A549 (cell line): ENCODE results near the gene CLDN14. TPM values are rescaled to one million over a fixed set of nuclear protein-coding genes. Genes with fewer than 3 reads are reported as not detected.

ENCODE experiments used
- ATAC-seq, 2 experiments: fragments of 200-7000 bp in 1 of 2; fragments of >200 bp in 1 of 2; cut with Nextera tagmentation in 1 of 2; cut with Tn5 transposase in 1 of 2; 3 replicates each; pipeline versions ENCODE4 v1.8.0 to v1.9.1; 2018 to 2020; ENCODE audit warnings: mild to moderate bottlenecking in 1 of 2, moderate library complexity in 1 of 2
- CTCF ChIA-PET: fragments of 300-600 bp; sonication (Branson Sonifier 250); formaldehyde crosslinking; extraction: SDS; loops from one replicate; lab custom pipeline; 2021; ENCODE audit warnings: antibody characterized with exemption, inconsistent platforms; lab: Yijun Ruan, JAX
- POLR2A ChIA-PET: fragments of 350-600 bp; formaldehyde crosslinking; extraction: SDS; loops from one replicate; lab custom pipeline; 2021; ENCODE audit warnings: antibody characterized with exemption, inconsistent platforms; lab: Yijun Ruan, JAX
- DNase-seq, 2 experiments: peaks; one replicate each; pipeline versions ENCODE4 v3.0.0 to v3.0.0-alpha.2; 2011 to 2016; ENCODE audit warnings: low read depth in 1 of 2, low spot score in 1 of 2
- FAIRE-seq: peaks from 2 replicates; lab custom pipeline; 2011; peaks lifted over from hg19 to GRCh38; lab: Jason Lieb, UNC
- H3K27ac ChIP-seq, 2 experiments: fragments of >200 bp; sonication (Bioruptor Twin); formaldehyde crosslinking; 3 replicates each; pipeline ENCODE4 v1.5.1; 2016 to 2017
- H3K4me1 ChIP-seq: fragments of >200 bp; sonication (Bioruptor Twin); formaldehyde crosslinking; 3 replicates; pipeline ENCODE4 v1.6.1; 2016
- H3K4me2 ChIP-seq: fragments of >200 bp; sonication (Bioruptor Twin); formaldehyde crosslinking; 3 replicates; pipeline ENCODE4 v1.6.1; 2016
- H3K4me3 ChIP-seq: fragments of >200 bp; sonication (Bioruptor Twin); formaldehyde crosslinking; 3 replicates; pipeline ENCODE4 v1.5.1; 2016
- H3K9me3 ChIP-seq: fragments of >200 bp; sonication (Bioruptor Twin); formaldehyde crosslinking; 3 replicates; pipeline ENCODE4 v1.6.1; 2016
- BHLHE40 ChIP-seq: IDR thresholded peaks from 2 replicates; pipeline ENCODE4 v1.6.1; 2012; ENCODE audit warnings: low read depth, low read length, inconsistent platforms
- CEBPB ChIP-seq, 2 experiments: fragments of >200 bp in 1 of 2; sonication (Bioruptor Twin) in 1 of 2; formaldehyde crosslinking in 1 of 2; IDR thresholded peaks; 2 replicates each; pipeline ENCODE4 v1.6.1; 2012 to 2016
- CHD2 ChIP-seq: fragments of 150-350 bp; IDR thresholded peaks from 2 replicates; pipeline ENCODE4 v1.6.1; 2014; ENCODE audit warnings: low read length; ENCODE audit not compliant: partially characterized antibody
- CHD4 ChIP-seq: fragments of 200-600 bp; sonication (generic); IDR thresholded peaks from 2 replicates; pipeline ENCODE4 v1.6.1; 2016; ENCODE audit warnings: antibody characterized with exemption, mild to moderate bottlenecking, borderline replicate concordance
- ELK1 ChIP-seq: fragments of 150-350 bp; IDR thresholded peaks from 2 replicates; pipeline ENCODE4 v1.6.1; 2014; ENCODE audit warnings: low read depth, mild to moderate bottlenecking, low read length
- FOXS1 ChIP-seq: fragments of 250-450 bp; sonication (Bioruptor Pico); IDR thresholded peaks from 2 replicates; pipeline ENCODE4 v1.5.0; 2020; ENCODE audit warnings: mild to moderate bottlenecking, moderate library complexity
- GATA3 ChIP-seq: IDR thresholded peaks from 2 replicates; pipeline ENCODE4 v1.6.1; 2012; ENCODE audit warnings: borderline replicate concordance
- HDAC2 ChIP-seq: fragments of 200-600 bp; sonication (generic); IDR thresholded peaks from 2 replicates; pipeline ENCODE4 v1.6.1; 2016
- HEYL ChIP-seq: fragments of 250-450 bp; sonication (Bioruptor Pico); IDR thresholded peaks from 2 replicates; pipeline ENCODE4 v1.8.0; 2021; ENCODE audit warnings: mild to moderate bottlenecking, moderate library complexity
- HOXB5 ChIP-seq: fragments of 250-450 bp; sonication (Bioruptor Pico); IDR thresholded peaks from 2 replicates; pipeline ENCODE4 v1.5.0; 2020; ENCODE audit warnings: mild to moderate bottlenecking, moderate library complexity
- JUN ChIP-seq, 2 experiments: fragments of >200 bp; sonication (Bioruptor Twin); formaldehyde crosslinking; IDR thresholded peaks; 2 replicates in 1 of 2; 3 replicates in 1 of 2; pipeline ENCODE4 v1.6.1; 2016 to 2017
- JUNB ChIP-seq: fragments of >200 bp; sonication (Bioruptor Twin); formaldehyde crosslinking; IDR thresholded peaks from 2 replicates; pipeline ENCODE4 v1.6.1; 2016
- KDM1A ChIP-seq: fragments of 200-600 bp; sonication (generic); IDR thresholded peaks from 2 replicates; pipeline ENCODE4 v1.6.1; 2016; ENCODE audit warnings: low read depth, mild to moderate bottlenecking
- MAFK ChIP-seq: fragments of 450-650 bp; IDR thresholded peaks from 2 replicates; pipeline ENCODE4 v1.6.1; 2014; ENCODE audit not compliant: partially characterized antibody
- MAZ ChIP-seq: fragments of 150-350 bp; IDR thresholded peaks from 2 replicates; pipeline ENCODE4 v1.6.1; 2014; ENCODE audit warnings: antibody characterized with exemption, low read depth, low read length, borderline replicate concordance
- NR3C1 ChIP-seq: fragments of >200 bp; sonication (Bioruptor Twin); formaldehyde crosslinking; IDR thresholded peaks from 3 replicates; pipeline ENCODE4 v1.6.1; 2017
- POLR2A ChIP-seq: IDR thresholded peaks from 2 replicates; pipeline ENCODE4 v1.6.1; 2012; ENCODE audit warnings: mild to moderate bottlenecking, low read length
- POLR2AphosphoS2 ChIP-seq: conservative IDR thresholded peaks from 2 replicates; pipeline ENCODE4 v1.6.1; 2012; ENCODE audit warnings: low read length, improper control_type of control experiment, inconsistent platforms
- RAD21 ChIP-seq, 2 experiments: fragments of >200 bp in 1 of 2; sonication (Bioruptor Twin) in 1 of 2; formaldehyde crosslinking in 1 of 2; IDR thresholded peaks in 1 of 2; conservative IDR thresholded peaks in 1 of 2; 2 replicates in 1 of 2; 3 replicates in 1 of 2; pipeline ENCODE4 v1.6.1; 2012 to 2018; ENCODE audit warnings: inconsistent platforms in 1 of 2
- RARB ChIP-seq: fragments of 250-450 bp; sonication (Bioruptor Pico); IDR thresholded peaks from 2 replicates; pipeline ENCODE4 v1.8.0; 2021; ENCODE audit warnings: mild to moderate bottlenecking, moderate library complexity
- RFX5 ChIP-seq: fragments of 450-650 bp; IDR thresholded peaks from 2 replicates; pipeline ENCODE4 v1.7.1; 2014; ENCODE audit warnings: antibody characterized with exemption, mild to moderate bottlenecking, moderate library complexity
- RNF2 ChIP-seq: fragments of 200-600 bp; sonication (generic); IDR thresholded peaks from 2 replicates; pipeline ENCODE4 v1.6.1; 2016; ENCODE audit warnings: low read depth, mild to moderate bottlenecking, antibody characterized with exemption, moderate library complexity, borderline replicate concordance
- TFCP2L1 ChIP-seq: fragments of 250-450 bp; sonication (Bioruptor Pico); IDR thresholded peaks from 2 replicates; pipeline ENCODE4 v1.5.0; 2021; ENCODE audit warnings: mild to moderate bottlenecking
- TP53 ChIP-seq: fragments of 250-450 bp; sonication (Bioruptor Pico); IDR thresholded peaks from 2 replicates; pipeline ENCODE4 v1.5.0; 2021; ENCODE audit warnings: mild to moderate bottlenecking, moderate library complexity
- ZFP36 ChIP-seq: fragments of 450-650 bp; IDR thresholded peaks from 2 replicates; pipeline ENCODE4 v1.6.1; 2014; ENCODE audit warnings: borderline replicate concordance; ENCODE audit not compliant: partially characterized antibody
- ZNF302 ChIP-seq: fragments of 250-450 bp; sonication (Bioruptor Pico); IDR thresholded peaks from 2 replicates; pipeline ENCODE4 v1.9.0; 2021; ENCODE audit warnings: inconsistent platforms, mild to moderate bottlenecking, moderate library complexity
- WGBS: methylation state at CpG from one replicate; pipeline ENCODE4 v1.1.6; 2017; ENCODE audit errors: missing lambda C conversion rate; 5-methylcytosine and 5-hydroxymethylcytosine counted together
- polyA plus RNA-seq, 4 experiments: library from polyadenylated mRNA; depleted of rRNA in 3 of 4; stranded (reverse); fragments of >200 nt; fragmentation: RNase III in 1 of 4; extraction: RNeasy Plus Mini Kit Qiagen cat#74134 plus additional on column Dnase treatment in 1 of 4; gene quantifications; 2 replicates in 3 of 4; 3 replicates in 1 of 4; pipeline ENCODE4 v1.2.3, GENCODE V29; 2011 to 2017
- TF ChIP-seq, protein P1 (sequence below): fragments of >200 bp; sonication (Bioruptor Twin); formaldehyde crosslinking; IDR thresholded peaks from 2 replicates; pipeline ENCODE4 v1.6.1; 2016
- TF ChIP-seq, protein P2 (sequence below): IDR thresholded peaks from 2 replicates; pipeline ENCODE4 v1.6.1; 2012
- TF ChIP-seq, protein P3 (sequence below): fragments of 450-650 bp; IDR thresholded peaks from 2 replicates; pipeline ENCODE4 v1.6.1; 2014; ENCODE audit warnings: antibody characterized with exemption
- TF ChIP-seq, protein P4 (sequence below): fragments of 200-600 bp; sonication (generic); IDR thresholded peaks from 2 replicates; pipeline ENCODE4 v1.6.1; 2016; ENCODE audit warnings: antibody characterized with exemption, mild to moderate bottlenecking, moderate library complexity

Gene CLDN14
- polyA plus RNA-seq, 2 of the 4 experiments (the other 2 are of a cell fraction), result not detected

GRCh38 chr21:36471254-36471723 is 8.6 kb downstream of the CLDN14 start (continued):
- TF ChIP-seq CEBPB (IDR thresholded peaks at IDR 0.05) (no peak), POLR2AphosphoS2 (no peak), CHD4 (no peak), TFCP2L1 (CRISPR knock-in tag) (no peak), JUN (IDR thresholded peaks at IDR 0.05) (peak in 1 of 2 experiments; percentile 59; a peak in 1 of 5 replicates), POLR2A (no peak), NR3C1 (no peak), KDM1A (no peak)
- TF ChIP-seq, protein P1, sequence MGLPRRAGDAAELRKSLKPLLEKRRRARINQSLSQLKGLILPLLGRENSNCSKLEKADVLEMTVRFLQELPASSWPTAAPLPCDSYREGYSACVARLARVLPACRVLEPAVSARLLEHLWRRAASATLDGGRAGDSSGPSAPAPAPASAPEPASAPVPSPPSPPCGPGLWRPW, result no peak
- TF ChIP-seq, protein P2, sequence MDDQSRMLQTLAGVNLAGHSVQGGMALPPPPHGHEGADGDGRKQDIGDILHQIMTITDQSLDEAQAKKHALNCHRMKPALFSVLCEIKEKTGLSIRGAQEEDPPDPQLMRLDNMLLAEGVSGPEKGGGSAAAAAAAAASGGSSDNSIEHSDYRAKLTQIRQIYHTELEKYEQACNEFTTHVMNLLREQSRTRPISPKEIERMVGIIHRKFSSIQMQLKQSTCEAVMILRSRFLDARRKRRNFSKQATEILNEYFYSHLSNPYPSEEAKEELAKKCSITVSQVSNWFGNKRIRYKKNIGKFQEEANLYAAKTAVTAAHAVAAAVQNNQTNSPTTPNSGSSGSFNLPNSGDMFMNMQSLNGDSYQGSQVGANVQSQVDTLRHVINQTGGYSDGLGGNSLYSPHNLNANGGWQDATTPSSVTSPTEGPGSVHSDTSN, result no peak

DNA sequence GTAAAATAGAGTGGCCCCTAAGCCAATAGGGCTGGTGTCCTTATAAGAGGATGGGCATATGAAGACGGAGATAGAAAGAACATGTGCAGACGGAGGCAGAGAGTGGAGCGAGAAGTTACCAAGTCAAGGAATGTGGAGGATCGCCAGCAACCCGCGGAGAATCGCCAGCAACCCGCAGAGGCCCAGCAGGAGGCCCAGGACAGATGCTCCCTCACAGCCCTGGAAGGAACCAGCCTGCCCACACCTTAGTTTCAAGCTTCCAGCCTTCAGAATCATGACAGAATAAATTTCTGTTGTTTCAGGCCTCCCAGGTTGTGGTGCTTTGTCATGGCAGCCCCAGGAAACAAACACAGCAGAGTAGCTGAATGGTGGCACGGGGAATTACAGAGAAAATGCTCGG is 9.6 kb downstream of the CLDN14 start:
- ATAC-seq (no peak), FAIRE-seq (no peak), DNase-seq (no peak)
- ChIA-PET CTCF (no interaction called here), POLR2A (no interaction called here)
- Histone ChIP-seq H3K9me3 (peaks cover 9% of the 10 kb centered on the region; the same call in 2 of the 3 replicates), H3K4me2 (no peak overlapping the region), H3K4me1 (peaks cover 23% of the 10 kb centered on the region), H3K4me3 (no peak overlapping the region), H3K27ac (peak overlapping the region; percentile 70 to 88; a peak in 5 of 6 replicates)
- WGBS, result 87% methylated on average over 10 of the region's 10 CpGs
- TF ChIP-seq ZFP36 (no peak), JUNB (no peak), CHD2 (no peak), HEYL (no peak), RFX5 (no peak), FOXS1 (CRISPR knock-in tag) (no peak), TP53 (no peak), RARB (CRISPR knock-in tag) (no peak)
- TF ChIP-seq, protein P3, sequence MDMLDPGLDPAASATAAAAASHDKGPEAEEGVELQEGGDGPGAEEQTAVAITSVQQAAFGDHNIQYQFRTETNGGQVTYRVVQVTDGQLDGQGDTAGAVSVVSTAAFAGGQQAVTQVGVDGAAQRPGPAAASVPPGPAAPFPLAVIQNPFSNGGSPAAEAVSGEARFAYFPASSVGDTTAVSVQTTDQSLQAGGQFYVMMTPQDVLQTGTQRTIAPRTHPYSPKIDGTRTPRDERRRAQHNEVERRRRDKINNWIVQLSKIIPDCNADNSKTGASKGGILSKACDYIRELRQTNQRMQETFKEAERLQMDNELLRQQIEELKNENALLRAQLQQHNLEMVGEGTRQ, result no peak
- TF ChIP-seq, protein P4, sequence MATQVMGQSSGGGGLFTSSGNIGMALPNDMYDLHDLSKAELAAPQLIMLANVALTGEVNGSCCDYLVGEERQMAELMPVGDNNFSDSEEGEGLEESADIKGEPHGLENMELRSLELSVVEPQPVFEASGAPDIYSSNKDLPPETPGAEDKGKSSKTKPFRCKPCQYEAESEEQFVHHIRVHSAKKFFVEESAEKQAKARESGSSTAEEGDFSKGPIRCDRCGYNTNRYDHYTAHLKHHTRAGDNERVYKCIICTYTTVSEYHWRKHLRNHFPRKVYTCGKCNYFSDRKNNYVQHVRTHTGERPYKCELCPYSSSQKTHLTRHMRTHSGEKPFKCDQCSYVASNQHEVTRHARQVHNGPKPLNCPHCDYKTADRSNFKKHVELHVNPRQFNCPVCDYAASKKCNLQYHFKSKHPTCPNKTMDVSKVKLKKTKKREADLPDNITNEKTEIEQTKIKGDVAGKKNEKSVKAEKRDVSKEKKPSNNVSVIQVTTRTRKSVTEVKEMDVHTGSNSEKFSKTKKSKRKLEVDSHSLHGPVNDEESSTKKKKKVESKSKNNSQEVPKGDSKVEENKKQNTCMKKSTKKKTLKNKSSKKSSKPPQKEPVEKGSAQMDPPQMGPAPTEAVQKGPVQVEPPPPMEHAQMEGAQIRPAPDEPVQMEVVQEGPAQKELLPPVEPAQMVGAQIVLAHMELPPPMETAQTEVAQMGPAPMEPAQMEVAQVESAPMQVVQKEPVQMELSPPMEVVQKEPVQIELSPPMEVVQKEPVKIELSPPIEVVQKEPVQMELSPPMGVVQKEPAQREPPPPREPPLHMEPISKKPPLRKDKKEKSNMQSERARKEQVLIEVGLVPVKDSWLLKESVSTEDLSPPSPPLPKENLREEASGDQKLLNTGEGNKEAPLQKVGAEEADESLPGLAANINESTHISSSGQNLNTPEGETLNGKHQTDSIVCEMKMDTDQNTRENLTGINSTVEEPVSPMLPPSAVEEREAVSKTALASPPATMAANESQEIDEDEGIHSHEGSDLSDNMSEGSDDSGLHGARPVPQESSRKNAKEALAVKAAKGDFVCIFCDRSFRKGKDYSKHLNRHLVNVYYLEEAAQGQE, result no peak

DNA sequence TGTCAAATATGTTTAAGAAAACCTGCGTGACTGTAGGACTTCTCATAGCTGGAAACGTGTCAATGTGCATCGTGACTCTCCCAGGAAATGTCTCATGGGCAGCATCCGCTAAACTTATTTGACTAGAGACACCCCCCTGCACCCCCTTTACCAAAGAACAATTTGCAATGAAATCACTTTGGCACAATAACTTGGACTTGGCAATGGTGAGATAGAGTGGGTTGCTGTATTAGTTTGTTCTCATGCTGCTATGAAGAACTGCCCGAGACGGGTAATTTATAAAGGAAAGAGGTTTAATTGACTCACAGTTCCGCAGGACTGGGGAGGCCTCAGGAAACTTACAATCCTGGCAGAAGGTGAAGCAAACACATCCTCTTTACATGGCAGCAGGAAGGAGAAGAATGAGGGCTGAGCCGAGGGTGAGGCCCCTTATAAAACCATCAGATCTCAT is 13.8 kb downstream of the CLDN14 start:
- ChIA-PET POLR2A (no interaction called here), CTCF (no interaction called here)
- H3K9me3 ChIP-seq, result no peaks in the 10 kb centered on the region
- no peak overlapping the region for H3K27ac ChIP-seq
- H3K4me3 ChIP-seq, result no peak overlapping the region
- 89% methylated on average over 8 of the region's 8 CpGs for WGBS
- no peak for TF ChIP-seq HDAC2
- no peak for TF ChIP-seq ZNF302
- no peak for TF ChIP-seq POLR2A
- TF ChIP-seq MAZ, result no peak
- TF ChIP-seq BHLHE40, result no peak
- no peak for TF ChIP-seq RARB (CRISPR knock-in tag)
- TF ChIP-seq RAD21 (conservative IDR thresholded peaks at IDR 0.05 in 1 of 2, IDR thresholded peaks at IDR 0.05 in 1 of 2), result no peak
- no peak for TF ChIP-seq GATA3
- no peak for TF ChIP-seq ELK1
- TF ChIP-seq MAFK, result no peak
- TF ChIP-seq NR3C1, result no peak
- no peak for TF ChIP-seq TFCP2L1 (CRISPR knock-in tag)
- TF ChIP-seq HOXB5 (CRISPR knock-in tag), result no peak
- TF ChIP-seq RNF2, result no peak
- DNase-seq, result no peak
- FAIRE-seq, result no peak
- H3K4me1 ChIP-seq, result peaks cover 19% of the 10 kb centered on the region
- ATAC-seq, result no peak
- H3K4me2 ChIP-seq, result no peak overlapping the region
